Activated CD4-positive, alpha-beta T cell treated with anti-CD3 and anti-CD28 coated beads, Interleukin-2, amount 10 ng/mL, durations not matched to agents 7 days and 5 days (primary cell): Measurements from ENCODE around the gene MYO18A. TPM values are rescaled to one million over a fixed set of nuclear protein-coding genes. Genes with fewer than 3 reads are reported as not detected.
"Not testable (repeated sequence)": the region's sequence is repeated elsewhere in the genome, so short reads cannot be mapped to it uniquely, and the experiment has no call there.

Experiments used
- CTCF ChIA-PET: fragments of 350-600 bp; sonication (Branson Sonifier 250); formaldehyde crosslinking; loops from one replicate; lab custom pipeline; 2021; ENCODE audit warnings: antibody characterized with exemption; lab: Charles Lee
- POLR2A ChIA-PET: fragments of 350-600 bp; sonication (Branson Sonifier 250); formaldehyde crosslinking; loops from one replicate; lab custom pipeline; 2021; ENCODE audit warnings: antibody characterized with exemption; lab: Charles Lee
- DNase-seq: peaks from one replicate; pipeline ENCODE4 v3.0.0-alpha.2; 2020
- H3K27ac Mint-ChIP-seq: one replicate; pipeline ENCODE4 v1.8.0; 2021; ENCODE audit warnings: mild to moderate bottlenecking, moderate library complexity, mixed read lengths
- H3K27me3 Mint-ChIP-seq: one replicate; pipeline ENCODE4 v1.8.0; 2021; ENCODE audit warnings: mixed read lengths
- H3K36me3 Mint-ChIP-seq: one replicate; pipeline ENCODE4 v1.8.0; 2021; ENCODE audit warnings: low read depth, mixed read lengths
- H3K4me1 Mint-ChIP-seq: one replicate; pipeline ENCODE4 v1.8.0; 2021; ENCODE audit warnings: mixed read lengths
- H3K4me3 Mint-ChIP-seq: one replicate; pipeline ENCODE4 v1.8.0; 2021; ENCODE audit warnings: mild to moderate bottlenecking, moderate library complexity, mixed read lengths
- H3K9me3 Mint-ChIP-seq: one replicate; pipeline ENCODE4 v1.8.0; 2021; ENCODE audit warnings: mixed read lengths
- total RNA-seq, 2 experiments: library from RNA; stranded (reverse); gene quantifications; one replicate each; pipeline ENCODE4 v1.2.3, GENCODE V29; 2021

Gene MYO18A
- total RNA-seq, 2 experiments from 2014 or later: 82.2 to 101 TPM

DNA sequence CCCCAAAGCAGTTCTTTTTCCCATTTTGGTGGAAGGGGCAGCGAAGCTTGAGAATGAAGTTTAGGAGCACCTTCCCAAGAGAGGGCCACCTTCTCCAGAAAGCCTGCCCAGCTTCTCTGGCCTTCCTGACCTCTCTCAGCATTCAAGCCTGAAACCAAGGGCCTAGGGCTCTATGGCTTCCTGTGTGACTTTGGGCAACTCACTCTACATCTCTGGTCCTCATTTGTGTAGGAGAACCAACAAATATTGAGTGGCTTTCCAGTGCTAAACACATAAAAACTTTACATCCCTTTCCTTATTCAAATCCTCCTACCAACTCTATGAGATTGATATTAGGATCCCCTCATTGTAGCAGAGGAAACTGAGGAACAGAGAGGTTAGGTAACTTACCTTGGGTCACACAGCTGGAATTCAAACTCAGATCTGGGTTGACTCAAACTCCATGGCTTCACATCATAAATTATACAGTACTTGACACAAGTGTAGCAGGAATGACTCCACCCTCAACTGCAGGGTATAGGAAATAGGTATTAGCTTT lies 32.0 kb upstream of the MYO18A start:
- H3K4me1 Mint-ChIP-seq: no peaks in the 10 kb centered on the region
- H3K27me3 Mint-ChIP-seq: peaks cover 2% of the 10 kb centered on the region
- no peak overlapping the region for H3K4me3 Mint-ChIP-seq
- ChIA-PET POLR2A (no interaction called here), CTCF (interaction anchor here (0.7 to 1.1 kb wide), 3 partner anchors 11 to 48 kb away, joined by 3 to 5 read pairs (median 3); no protein-coding TSS in a partner anchor)
- no peak for DNase-seq
- no peaks in the 10 kb centered on the region for H3K9me3 Mint-ChIP-seq
- no peak overlapping the region for H3K27ac Mint-ChIP-seq
- H3K36me3 Mint-ChIP-seq: no peaks in the 10 kb centered on the region

DNA sequence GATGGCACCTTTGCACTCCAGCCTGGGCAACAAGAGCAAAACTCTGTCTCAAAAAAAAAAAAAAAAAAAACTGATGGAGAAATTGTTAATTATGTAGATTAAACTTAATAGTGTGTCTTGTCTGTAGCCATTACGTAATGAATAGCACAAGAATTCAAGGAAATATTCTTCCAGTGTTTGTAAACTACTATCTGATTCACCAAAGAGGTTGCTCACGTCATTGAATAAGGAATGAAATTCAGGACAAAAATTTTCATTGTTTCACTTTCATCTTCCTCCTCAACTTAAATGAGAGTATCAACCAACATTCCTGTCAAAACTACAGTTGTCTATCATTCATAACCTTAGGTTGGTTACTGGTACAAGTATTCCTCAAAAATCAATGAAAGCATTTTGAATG lies 30.7 kb upstream of the MYO18A start:
- H3K4me3 Mint-ChIP-seq: no peak overlapping the region
- no peaks in the 10 kb centered on the region for H3K4me1 Mint-ChIP-seq
- H3K27ac Mint-ChIP-seq: no peak overlapping the region
- no peak for DNase-seq
- H3K9me3 Mint-ChIP-seq: no peaks in the 10 kb centered on the region
- peaks cover 2% of the 10 kb centered on the region for H3K27me3 Mint-ChIP-seq
- ChIA-PET POLR2A (no interaction called here), CTCF (interaction anchor here (0.7 to 4.6 kb wide), 3 partner anchors 8 to 336 kb away, joined by 3 to 24 read pairs (median 3); no protein-coding TSS in a partner anchor)
- H3K36me3 Mint-ChIP-seq: no peaks in the 10 kb centered on the region

DNA sequence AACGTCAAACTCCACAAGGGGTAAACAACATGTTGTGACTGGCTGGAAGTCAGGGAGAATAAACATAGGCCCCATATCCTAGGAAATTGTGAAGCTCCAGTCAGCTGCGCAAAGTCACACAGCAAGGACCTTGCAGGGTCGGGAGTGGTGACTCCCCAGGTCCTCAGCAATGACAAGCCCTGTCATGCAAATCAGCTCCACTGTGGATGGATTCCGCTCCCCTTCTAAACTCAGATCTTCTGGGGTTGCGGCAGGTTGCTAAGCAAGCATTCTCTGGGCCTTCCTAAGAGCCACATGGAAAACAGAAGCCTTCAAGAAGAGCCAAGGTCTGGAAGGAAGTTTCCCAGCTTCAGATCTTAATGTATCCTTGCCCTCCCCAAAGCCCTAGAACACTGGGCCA lies 28.9 kb upstream of the MYO18A start:
- ChIA-PET POLR2A (no interaction called here), CTCF (interaction anchor here (0.6 to 4.6 kb wide), 5 partner anchors 10 to 407 kb away, joined by 3 to 24 read pairs (median 5); no protein-coding TSS in a partner anchor)
- Mint-ChIP-seq H3K36me3 (no peaks in the 10 kb centered on the region), H3K4me3 (no peak overlapping the region), H3K27me3 (peaks cover 7% of the 10 kb centered on the region), H3K9me3 (no peaks in the 10 kb centered on the region), H3K27ac (no peak overlapping the region), H3K4me1 (no peaks in the 10 kb centered on the region)
- no peak for DNase-seq

DNA sequence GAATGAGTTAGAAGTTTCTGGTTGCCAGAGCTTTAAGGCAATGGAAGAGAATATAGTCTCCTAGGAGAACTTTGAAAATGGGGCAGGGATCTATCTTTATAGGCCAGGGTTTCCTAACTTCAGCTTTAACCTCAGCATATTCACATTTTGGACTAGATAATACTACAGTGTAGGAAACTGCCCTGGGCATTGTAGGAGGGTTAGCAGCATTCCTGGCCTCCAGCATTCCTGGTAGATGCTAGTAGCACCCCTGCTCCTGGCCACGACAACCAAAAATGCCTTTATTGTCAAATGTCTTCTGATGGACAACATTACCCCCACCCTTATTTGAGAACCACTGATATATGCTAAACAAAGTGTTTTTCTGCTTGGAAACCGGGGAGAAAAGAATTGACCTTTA lies 27.8 kb upstream of the MYO18A start:
- H3K27ac Mint-ChIP-seq: no peak overlapping the region
- POLR2A ChIA-PET: no interaction called here
- CTCF ChIA-PET: interaction anchor here (1.1 to 4.6 kb wide), 3 partner anchors 11 to 44 kb away, joined by 3 to 24 read pairs (median 3); no protein-coding TSS in a partner anchor
- no peak overlapping the region for H3K4me3 Mint-ChIP-seq
- no peaks in the 10 kb centered on the region for H3K36me3 Mint-ChIP-seq
- DNase-seq: no peak
- no peaks in the 10 kb centered on the region for H3K4me1 Mint-ChIP-seq
- no peaks in the 10 kb centered on the region for H3K9me3 Mint-ChIP-seq
- H3K27me3 Mint-ChIP-seq: peaks cover 14% of the 10 kb centered on the region

DNA sequence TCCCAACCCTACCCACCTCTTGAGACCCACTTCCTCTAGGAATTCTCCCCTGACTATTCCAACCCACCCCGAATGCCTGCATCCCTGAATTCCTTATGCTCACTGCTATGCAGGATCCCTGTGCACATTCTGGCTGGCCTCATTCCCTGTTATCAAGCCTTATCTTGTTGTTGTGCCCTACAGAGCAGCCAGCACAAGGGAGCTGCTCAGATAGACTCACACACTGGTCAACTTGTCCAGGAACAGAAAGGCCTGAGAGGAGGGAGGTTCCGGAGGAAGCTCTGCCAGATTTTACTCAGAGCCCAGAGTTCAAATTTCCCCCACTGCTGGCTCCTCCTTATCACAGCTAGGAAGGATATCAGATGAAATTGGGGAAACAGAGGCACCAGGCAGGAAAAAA lies 24.8 kb upstream of the MYO18A start:
- Mint-ChIP-seq H3K4me1 (no peaks in the 10 kb centered on the region), H3K27me3 (peaks cover 18% of the 10 kb centered on the region), H3K27ac (no peak overlapping the region), H3K36me3 (no peaks in the 10 kb centered on the region), H3K9me3 (no peaks in the 10 kb centered on the region), H3K4me3 (no peak overlapping the region)
- ChIA-PET CTCF (interaction anchor here (0.9 kb wide), 1 partner anchor 25 kb away, joined by 3 read pairs; the partner anchor contains the start of gene MYO18A), POLR2A (no interaction called here)
- no peak for DNase-seq

DNA sequence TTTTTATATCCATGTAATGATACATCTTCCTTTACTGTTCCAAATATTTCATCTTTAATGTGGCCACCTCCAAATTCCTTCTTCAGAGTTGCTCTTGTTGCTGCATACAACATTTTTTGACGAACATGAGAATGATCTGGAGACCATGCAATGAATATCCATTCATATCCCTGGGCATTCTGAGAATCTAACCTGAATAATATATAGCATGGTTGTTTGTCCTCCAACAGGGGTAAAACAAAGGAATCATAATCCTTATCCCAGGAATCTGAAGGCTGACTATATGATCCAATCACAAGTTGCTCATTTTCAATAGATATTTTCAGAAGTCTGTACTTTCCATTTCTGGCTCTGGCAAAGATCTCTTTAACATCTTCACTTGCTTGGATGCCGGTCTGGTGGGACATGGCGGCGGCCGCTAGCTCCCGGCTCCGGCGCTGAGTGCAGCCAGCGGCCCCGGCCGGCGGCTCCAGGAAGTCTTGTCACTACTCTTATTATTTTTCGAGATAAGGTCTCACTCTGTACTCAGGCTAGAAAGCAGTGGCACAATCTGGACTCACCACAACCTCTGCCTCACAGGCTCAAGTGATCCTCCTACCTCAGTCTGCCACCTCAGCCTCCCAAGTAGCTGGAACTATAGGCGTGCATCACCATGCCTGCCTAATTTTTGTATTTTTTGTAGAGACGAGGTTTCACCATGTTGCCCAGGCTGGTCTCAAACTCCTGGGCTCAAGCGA lies 24.0 kb upstream of the MYO18A start:
- H3K4me3 Mint-ChIP-seq, H3K9me3 Mint-ChIP-seq, DNase-seq, POLR2A ChIA-PET, CTCF ChIA-PET, H3K4me1 Mint-ChIP-seq, H3K36me3 Mint-ChIP-seq, H3K27ac Mint-ChIP-seq: not testable (repeated sequence)
- peaks cover 20% of the 10 kb centered on the region for H3K27me3 Mint-ChIP-seq

DNA sequence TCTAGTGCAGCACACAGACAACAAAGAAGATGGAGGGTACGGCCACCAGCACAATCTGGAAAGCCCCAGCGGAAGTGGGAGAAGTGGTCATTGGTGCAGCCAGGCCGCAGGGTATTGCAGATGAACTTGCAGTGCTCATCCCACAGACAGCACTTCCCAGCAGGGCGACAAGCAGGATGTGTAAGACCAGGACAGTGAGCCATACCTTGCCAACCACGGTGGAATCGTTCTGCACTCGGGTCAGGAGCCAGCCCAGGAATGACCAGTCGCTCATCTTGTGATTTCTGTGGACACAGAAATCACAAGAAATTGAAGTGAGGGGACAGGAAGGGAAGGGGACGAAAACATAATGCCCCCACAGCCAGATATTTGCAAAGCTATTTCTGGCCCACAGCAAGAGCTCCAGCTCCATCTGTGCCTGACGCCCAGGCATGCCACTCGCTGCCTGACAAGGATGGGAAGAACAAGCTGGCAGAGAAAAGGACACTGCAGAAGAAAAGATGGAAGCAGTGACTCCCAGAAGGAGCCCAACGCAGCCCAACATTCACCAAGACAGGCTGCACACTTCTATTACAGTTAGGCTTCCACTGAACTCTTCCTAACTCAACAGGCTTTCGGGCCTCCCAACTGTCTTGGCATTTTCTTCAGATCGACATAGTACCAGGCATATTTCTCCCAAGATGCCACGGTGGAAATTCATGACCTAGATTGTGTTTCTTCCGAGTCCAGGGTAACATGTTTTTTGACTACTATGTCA lies 17.5 kb upstream of the MYO18A start:
- DNase-seq: no peak
- ChIA-PET POLR2A (no interaction called here), CTCF (interaction anchor here (0.7 to 1.4 kb wide), 6 partner anchors 12 to 420 kb away, joined by 3 read pairs; no protein-coding TSS in a partner anchor)
- no peak overlapping the region for H3K27ac Mint-ChIP-seq
- H3K27me3 Mint-ChIP-seq: peaks cover 25% of the 10 kb centered on the region
- H3K4me3 Mint-ChIP-seq: no peak overlapping the region
- H3K9me3 Mint-ChIP-seq: no peaks in the 10 kb centered on the region
- no peaks in the 10 kb centered on the region for H3K36me3 Mint-ChIP-seq
- no peaks in the 10 kb centered on the region for H3K4me1 Mint-ChIP-seq

DNA sequence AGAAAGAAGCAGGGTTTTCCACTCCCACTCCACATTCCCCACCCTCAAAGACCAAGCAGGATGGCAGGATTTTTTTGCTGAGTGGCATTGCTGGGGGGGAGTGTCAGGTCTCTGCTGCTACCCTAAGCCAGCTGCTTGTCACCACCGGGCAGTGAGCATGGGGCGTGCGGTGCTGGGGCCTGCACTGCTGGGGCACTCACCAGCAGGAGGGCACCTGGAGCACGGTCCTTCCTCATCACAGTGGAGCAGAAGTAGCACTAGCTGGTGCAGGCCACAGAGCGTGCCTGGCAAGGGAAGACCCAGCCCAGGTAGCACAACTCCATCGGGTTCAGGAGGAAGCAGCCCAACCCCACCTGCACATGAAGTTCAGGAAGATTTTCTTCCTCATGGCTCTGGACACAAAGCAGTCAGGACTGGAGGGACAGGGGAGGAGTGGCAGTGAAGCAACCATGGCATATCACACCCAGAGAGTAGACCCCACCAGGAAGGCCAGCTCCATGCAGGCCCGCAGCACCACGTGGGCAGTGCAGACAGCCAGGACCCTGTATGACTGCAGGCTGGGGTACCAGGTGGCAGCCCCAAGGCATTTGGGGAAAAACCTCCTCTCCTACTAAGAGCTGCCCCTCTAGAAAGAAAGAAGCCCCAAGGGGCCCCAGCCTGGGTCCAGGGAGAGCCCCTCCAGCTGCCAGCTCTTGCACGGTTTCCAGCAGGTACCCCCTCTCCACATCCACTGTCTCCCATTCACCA lies 16.7 kb upstream of the MYO18A start:
- no peak for DNase-seq
- Mint-ChIP-seq H3K4me1 (no peaks in the 10 kb centered on the region), H3K27ac (no peak overlapping the region), H3K9me3 (no peaks in the 10 kb centered on the region), H3K4me3 (no peak overlapping the region), H3K27me3 (peaks cover 25% of the 10 kb centered on the region), H3K36me3 (no peaks in the 10 kb centered on the region)
- POLR2A ChIA-PET: no interaction called here
- CTCF ChIA-PET: interaction anchor here (0.8 to 1.4 kb wide), 5 partner anchors 11 to 421 kb away, joined by 3 read pairs; no protein-coding TSS in a partner anchor

DNA sequence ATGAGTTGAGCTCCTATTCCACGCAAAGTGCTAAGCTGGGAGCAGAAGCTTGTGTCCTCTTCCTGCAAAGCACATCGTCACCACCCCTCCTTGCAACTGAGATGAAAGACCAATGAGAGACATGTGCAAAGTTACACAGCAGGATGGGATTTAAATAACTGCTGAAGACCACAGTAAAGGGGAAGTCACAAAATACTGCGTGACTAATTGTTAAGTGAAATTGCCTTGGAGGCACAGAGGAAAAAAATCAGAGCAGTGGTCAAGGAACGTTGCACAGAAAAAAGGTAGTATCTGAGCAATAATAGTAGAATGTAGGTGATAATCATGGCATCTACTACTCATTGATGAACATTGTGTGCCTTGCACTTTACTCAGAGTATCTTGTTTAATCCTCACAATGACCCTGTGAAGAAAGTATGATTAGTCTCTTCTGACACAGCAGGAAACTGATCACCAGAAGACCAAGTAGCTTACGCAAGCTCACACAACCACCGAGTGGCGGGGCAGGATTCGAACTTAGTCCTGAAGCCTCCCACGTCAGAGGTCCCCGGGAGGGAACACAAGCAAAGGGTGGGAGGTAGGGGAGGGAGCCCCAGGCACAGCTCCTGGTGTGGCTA lies 15.4 kb upstream of the MYO18A start:
- Mint-ChIP-seq H3K4me1 (no peaks in the 10 kb centered on the region), H3K27ac (no peak overlapping the region), H3K27me3 (peaks cover 27% of the 10 kb centered on the region), H3K36me3 (no peaks in the 10 kb centered on the region), H3K4me3 (no peak overlapping the region), H3K9me3 (no peaks in the 10 kb centered on the region)
- no peak for DNase-seq
- CTCF ChIA-PET: interaction anchor here (0.5 to 5.1 kb wide), 5 partner anchors 11 to 46 kb away, joined by 3 to 37 read pairs (median 4); partner anchors contain the start of gene MYO18A
- POLR2A ChIA-PET: interaction anchor here (0.6 kb wide), 1 partner anchor 62 kb away, joined by 4 read pairs; no protein-coding TSS in a partner anchor

DNA sequence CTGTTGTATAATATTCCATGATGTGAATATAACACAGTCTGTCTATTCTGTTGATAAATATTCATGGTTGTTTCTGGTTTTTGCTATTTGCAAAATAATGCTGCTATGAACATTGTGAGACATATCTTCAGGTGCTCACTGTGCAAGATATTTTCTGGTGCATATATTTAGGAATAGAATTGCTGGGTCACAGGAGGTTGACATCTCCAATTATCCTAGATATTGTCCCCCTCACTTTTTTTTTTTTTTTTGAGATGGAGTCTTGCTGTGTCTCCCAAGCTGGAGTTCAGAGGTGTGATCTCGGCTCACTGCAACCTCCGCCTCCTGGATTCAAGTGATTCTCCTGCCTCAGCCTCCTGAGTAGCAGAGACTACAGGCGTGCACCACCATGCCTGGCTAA lies 14.5 kb upstream of the MYO18A start:
- ChIA-PET CTCF (interaction anchor here (0.5 to 5.1 kb wide), 5 partner anchors 10 to 71 kb away, joined by 3 to 37 read pairs (median 4); partner anchors contain the start of gene MYO18A), POLR2A (interaction anchor here (0.6 kb wide), 1 partner anchor 63 kb away, joined by 4 read pairs; no protein-coding TSS in a partner anchor)
- H3K36me3 Mint-ChIP-seq: no peaks in the 10 kb centered on the region

DNA sequence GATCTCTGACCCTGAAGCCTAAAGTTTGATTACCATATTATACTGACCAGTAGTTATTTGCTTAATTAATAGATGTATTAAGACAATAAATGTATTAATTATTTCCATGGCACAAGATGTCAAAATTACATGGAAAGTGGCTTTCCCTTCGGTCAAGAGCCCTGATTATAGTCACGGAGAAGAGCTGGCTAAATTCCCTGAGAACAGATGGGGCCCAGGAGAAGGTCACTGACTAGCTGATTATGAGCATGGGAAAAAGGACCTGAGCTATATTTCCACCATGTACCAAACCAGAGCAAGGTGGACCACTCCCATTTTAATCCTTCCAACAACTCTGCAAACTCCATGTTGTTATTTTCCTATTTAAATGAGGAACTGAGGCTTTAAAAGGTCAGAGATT lies 12.9 kb upstream of the MYO18A start:
- Mint-ChIP-seq H3K9me3 (no peaks in the 10 kb centered on the region), H3K4me3 (no peak overlapping the region), H3K27ac (no peak overlapping the region), H3K36me3 (no peaks in the 10 kb centered on the region), H3K4me1 (no peaks in the 10 kb centered on the region), H3K27me3 (peaks cover 24% of the 10 kb centered on the region)
- CTCF ChIA-PET: interaction anchor here (0.5 to 5.1 kb wide), 7 partner anchors 13 to 69 kb away, joined by 3 to 37 read pairs (median 4); partner anchors contain the start of gene MYO18A
- DNase-seq: no peak
- POLR2A ChIA-PET: no interaction called here

More for the DNA sequence above, 14.5 kb upstream of the MYO18A start:
- Mint-ChIP-seq H3K27ac (no peak overlapping the region), H3K4me3 (no peak overlapping the region), H3K4me1 (no peaks in the 10 kb centered on the region), H3K9me3 (no peaks in the 10 kb centered on the region), H3K27me3 (peaks cover 24% of the 10 kb centered on the region)
- DNase-seq: no peak
